ENCODE results near the gene FOXD2. TPM values are rescaled to one million over a fixed set of nuclear protein-coding genes. Genes with fewer than 3 reads are reported as not detected.
"Not testable (repeated sequence)": the region's sequence is repeated elsewhere in the genome, so short reads cannot be mapped to it uniquely, and the experiment has no call there.

FOXD2 gene
- total RNA-seq, 2 donors from 2014 or later = 0.04 TPM; not detected in 1

DNA sequence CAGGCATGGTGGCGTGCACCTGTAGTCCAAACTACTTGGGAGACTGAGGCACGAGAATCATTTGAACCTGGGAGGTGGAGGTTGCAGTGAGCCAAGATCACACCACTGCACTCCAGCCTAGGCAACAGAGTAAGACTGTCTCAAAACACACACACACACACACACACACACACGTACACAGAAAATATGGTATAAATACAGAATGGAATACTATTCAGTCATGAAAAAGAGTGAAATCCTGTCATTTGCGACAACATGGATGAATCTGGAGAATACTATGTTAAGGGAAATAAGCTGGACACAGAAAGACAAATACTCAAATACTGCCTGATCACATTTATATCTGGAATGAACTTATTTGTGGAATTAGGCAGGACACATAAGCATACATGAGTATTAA is 18.4 kb downstream of the FOXD2 start:
- DNase-seq (ENCODE audit: low spot score) = no peak
- no peaks in the 10 kb centered on the region for H3K36me3 ChIP-seq
- TF ChIP-seq CTCF (IDR thresholded peaks at IDR 0.05) = no peak
- H3K27me3 ChIP-seq = no peaks in the 10 kb centered on the region
- H3K9me3 ChIP-seq = no peaks in the 10 kb centered on the region
- H3K27ac ChIP-seq = no peak overlapping the region
- H3K4me1 ChIP-seq = no peaks in the 10 kb centered on the region
- H3K4me3 ChIP-seq = no peak overlapping the region

GRCh38 chr1:47457547-47457946 is 19.7 kb downstream of the FOXD2 start:
- DNase-seq (ENCODE audit: low spot score); H3K4me1 ChIP-seq; H3K27ac ChIP-seq; H3K9me3 ChIP-seq; H3K4me3 ChIP-seq; H3K36me3 ChIP-seq; H3K27me3 ChIP-seq: not testable (repeated sequence)

DNA sequence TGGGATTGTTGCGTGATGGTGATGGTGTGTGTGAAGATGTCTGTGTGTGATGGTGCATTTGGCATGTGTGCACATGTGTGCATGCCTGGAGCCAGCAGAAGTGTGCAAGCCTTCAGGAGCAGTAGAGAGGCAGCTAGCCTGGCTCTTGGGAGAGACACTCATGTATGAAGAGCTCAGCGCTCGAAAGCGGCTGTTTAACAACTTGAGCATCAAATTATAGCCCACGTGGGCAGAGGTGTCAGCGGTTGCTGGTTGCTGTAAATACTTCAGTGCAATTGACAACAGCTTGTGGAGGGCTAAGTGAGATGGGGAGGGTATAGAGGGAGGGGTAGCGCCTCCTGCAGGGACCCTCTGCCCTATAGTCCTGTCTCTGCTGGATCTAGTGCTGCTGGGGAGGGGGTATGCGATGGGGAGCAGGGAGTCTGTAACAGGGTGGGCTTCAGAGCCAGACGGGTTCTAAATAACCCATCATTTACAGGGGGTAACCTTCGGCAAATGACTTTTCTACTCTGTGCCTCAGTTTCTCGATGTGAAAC is 21.5 kb downstream of the FOXD2 start:
- DNase-seq (ENCODE audit: low spot score) = no peak
- H3K9me3 ChIP-seq = no peaks in the 10 kb centered on the region
- H3K27ac ChIP-seq = no peak overlapping the region
- no peaks in the 10 kb centered on the region for H3K36me3 ChIP-seq
- H3K4me3 ChIP-seq = no peak overlapping the region
- no peaks in the 10 kb centered on the region for H3K27me3 ChIP-seq
- no peaks in the 10 kb centered on the region for H3K4me1 ChIP-seq
- TF ChIP-seq CTCF (IDR thresholded peaks at IDR 0.05) = no peak

DNA sequence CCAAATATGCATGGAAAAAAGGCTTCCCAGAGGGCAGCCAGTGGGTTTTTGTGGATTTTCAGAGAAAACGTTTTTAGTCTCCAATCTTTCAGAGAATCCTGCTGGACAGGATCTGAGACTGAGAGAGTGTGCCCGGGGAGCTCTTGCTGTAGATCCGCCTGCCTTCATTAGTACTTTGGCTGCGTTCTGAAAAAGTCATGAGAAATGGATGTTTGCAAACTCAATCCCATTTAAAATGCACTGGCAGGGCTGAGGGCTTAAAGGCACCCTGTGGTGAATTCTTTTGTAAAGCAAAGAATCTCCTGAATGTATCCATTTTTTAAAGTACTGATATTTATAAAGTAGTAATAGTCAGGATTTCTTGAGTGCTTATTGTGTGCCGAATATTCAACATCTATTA is 22.2 kb downstream of the FOXD2 start:
- H3K4me3 ChIP-seq = no peak overlapping the region
- no peaks in the 10 kb centered on the region for H3K36me3 ChIP-seq
- H3K9me3 ChIP-seq = no peaks in the 10 kb centered on the region
- H3K4me1 ChIP-seq = no peaks in the 10 kb centered on the region
- H3K27me3 ChIP-seq = no peaks in the 10 kb centered on the region
- TF ChIP-seq CTCF (IDR thresholded peaks at IDR 0.05) = no peak
- DNase-seq (ENCODE audit: low spot score) = no peak
- no peak overlapping the region for H3K27ac ChIP-seq

GRCh38 chr1:47460456-47460855 is 22.6 kb downstream of the FOXD2 start:
- H3K36me3 ChIP-seq = no peaks in the 10 kb centered on the region
- DNase-seq (ENCODE audit: low spot score) = no peak
- TF ChIP-seq CTCF (IDR thresholded peaks at IDR 0.05) = no peak
- H3K27ac ChIP-seq = no peak overlapping the region
- no peak overlapping the region for H3K4me3 ChIP-seq
- H3K27me3 ChIP-seq = no peaks in the 10 kb centered on the region
- H3K9me3 ChIP-seq = no peaks in the 10 kb centered on the region
- no peaks in the 10 kb centered on the region for H3K4me1 ChIP-seq

DNA sequence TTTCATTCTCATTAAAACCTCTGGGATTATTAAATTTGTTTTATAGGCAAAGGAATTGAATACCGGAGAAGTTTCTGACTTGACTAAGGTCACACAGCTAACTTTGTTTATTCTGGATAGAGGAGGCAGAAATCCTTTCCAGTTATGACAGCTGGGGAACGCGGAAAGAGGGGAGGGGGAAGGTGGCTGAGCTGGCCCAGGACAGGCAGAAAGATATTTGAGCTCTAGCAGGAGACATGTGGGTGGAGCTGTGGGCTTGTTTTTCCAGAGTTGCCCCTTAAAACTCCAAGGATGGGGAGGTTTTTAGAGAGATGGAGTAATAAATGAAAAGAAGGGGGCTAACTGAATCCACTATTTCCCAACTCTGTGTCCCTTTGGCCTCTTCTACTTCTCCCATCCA is 27.8 kb downstream of the FOXD2 start:
- Histone ChIP-seq H3K27ac (no peak overlapping the region), H3K36me3 (no peaks in the 10 kb centered on the region), H3K9me3 (no peaks in the 10 kb centered on the region), H3K27me3 (no peaks in the 10 kb centered on the region), H3K4me3 (no peak overlapping the region), H3K4me1 (no peaks in the 10 kb centered on the region)
- no peak for TF ChIP-seq CTCF (IDR thresholded peaks at IDR 0.05)
- DNase-seq (ENCODE audit: low spot score) = no peak

All from right atrium auricular region (tissue), 2 donors.